HG03520 (cell line): ENCODE measurements around the gene IL1RL1.

Source experiments
- ATAC-seq: cut with Tn5 transposase; IDR thresholded peaks from one replicate; pipeline ENCODE4 v1.9.1; 2021; ENCODE audit warnings: mild to moderate bottlenecking, moderate library complexity; ENCODE audit not compliant: unreplicated experiment

Gene IL1RL1

DNA sequence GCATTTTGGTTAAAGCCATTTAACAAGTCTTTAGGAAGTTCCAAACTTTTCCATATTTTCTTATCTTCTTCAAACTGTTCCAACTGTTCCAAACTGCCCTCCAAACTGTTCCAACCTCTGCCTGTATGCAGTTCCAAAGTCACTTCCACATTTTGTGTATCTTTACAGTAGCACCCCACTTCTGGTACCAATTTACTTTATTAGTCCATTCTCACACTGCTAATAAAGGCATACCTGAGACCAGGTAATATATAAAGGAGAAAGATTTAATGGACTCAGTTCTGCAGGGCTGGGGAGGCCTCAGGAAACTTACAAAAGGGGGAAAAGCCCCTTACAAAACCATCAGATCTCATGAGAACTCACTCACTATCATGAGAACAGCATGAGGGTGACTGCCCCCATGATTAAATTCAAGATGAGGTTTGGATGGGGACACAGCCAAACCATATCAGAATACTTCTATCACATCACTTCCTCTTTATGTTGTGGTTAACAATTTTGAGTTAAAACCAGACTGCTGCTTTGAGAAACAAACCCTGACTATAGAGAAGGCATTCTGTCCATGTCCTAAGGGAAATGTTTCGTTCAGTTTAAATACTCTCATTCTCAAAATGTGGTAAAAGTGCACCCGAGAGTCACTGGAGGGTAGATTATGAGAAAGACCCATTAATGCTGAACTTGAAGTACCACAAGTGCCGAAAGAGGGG, 55.2 kb downstream of the IL1RL1 start:
- ATAC-seq, result peak; percentile 52

DNA sequence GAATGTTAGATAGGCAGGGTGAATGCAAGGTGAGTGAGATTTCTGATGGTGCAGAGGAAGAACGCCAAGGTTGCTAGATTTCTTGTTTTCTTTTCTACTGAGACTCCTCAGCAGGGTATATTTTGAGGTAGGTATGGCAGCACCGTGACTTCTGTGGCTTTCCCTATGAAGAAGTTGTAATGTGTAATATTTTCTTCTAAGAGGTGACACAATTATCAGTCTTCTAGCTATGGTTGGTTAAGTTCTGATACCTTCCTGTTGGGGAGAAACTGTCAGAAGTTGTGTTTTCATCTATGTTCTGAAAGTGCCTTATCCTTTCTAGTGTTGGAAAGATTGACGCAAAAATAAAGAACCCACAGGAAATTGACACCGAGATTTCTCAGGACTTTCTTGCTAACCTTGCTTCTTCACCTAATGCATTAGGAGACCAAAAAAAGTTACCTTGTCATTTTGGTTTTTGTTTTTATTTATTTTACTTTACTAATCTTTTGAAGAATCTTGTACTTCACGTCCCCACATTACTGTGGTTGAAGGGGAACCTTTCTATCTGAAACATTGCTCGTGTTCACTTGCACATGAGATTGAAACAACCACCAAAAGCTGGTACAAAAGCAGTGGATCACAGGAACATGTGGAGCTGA, 56.1 kb downstream of the IL1RL1 start:
- peak; percentile 62 for ATAC-seq

DNA sequence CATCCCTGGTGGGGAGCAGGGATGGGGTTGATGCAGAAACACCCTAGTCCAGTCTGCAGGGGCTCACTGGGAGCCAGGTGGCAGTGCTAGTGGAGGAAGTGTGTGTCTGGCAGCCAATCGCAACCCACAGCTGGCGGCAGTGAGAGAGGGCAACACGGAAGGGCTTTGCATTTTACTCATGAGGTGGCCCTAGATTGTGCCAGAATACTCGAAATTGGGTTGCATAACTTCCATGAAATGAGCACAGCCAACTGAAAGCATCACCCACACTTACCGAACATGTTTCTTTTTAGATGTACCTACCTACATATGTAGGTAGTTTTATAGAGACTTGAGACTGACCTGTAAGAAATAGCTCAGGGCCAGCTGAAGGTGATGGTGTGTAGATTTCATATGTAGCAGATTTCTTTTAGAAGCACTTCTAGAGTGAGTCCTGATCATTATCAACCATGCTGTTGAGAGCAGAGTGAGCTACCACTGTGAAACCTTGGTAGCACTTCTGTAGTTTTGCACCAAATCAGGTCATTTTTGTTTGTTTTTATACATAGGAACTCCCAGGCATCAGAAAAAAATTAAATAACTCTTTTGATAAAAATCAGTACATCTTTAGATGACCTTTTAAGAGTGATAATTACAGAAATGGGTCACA, 57.2 kb downstream of the IL1RL1 start:
- no peak for ATAC-seq

DNA sequence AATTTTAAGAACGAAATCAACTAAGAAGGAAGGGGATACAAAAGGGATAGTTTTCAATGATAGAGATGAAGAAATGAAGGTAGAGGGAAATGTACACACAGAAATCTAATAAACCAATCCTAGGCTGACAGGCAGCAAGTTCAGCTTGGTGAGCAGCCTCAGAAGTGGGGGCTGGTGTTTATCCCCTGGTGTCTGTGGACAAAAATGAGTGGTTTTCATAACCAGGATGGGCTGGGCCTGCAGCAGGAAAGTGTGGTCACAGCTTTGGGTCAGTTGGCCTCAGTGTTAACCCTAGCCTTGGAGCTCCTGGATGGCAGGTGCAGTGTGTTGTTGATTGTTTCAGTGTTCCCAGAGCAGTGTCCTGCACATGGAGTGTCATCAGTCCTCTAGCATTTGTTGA, 58.5 kb downstream of the IL1RL1 start:
- ATAC-seq, result no peak

DNA sequence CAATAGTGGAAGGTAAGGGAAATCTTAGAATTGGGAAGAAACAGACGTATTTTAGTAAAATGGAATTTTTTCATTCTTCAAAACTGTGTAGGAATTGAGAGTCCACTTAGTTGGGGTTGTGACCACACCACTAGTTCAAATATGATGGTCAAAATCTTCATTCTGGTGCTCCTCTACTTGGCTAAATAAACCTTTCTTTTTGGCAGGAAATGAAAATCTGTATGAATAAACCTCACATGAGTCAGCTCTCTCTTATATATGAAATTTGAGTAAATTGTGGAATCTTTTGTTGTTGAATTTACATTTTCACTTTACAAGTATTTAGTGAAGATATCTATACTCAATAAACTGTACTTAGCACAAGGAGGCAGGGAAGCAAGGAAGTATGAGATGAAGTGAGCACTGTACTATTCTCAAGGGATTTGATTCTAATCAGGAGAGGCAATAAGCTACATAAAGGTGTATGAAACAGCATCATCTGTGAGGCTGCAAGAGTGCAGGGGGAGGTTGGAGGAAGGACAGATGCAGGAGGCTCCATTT, 64.8 kb downstream of the IL1RL1 start:
- ATAC-seq, result no peak

DNA sequence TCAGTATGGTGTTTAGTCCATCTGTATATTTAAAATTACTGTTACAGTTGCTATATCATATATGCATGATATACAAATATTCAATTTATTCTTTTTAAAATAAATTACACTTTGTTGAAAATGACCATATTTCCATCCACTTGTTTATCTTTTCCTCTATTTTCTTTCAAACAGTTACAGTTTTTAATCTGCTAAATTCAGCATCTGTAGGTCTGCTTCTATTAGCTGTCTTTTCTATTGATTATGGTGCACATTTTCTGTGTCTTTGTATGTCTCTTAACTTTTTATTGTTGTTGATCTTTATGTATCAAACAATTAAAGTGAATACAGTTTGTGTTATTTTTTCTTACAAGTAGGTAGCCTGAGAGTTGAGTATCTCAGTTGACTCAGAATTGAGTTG, 72.4 kb downstream of the IL1RL1 start:
- ATAC-seq, result no peak

DNA sequence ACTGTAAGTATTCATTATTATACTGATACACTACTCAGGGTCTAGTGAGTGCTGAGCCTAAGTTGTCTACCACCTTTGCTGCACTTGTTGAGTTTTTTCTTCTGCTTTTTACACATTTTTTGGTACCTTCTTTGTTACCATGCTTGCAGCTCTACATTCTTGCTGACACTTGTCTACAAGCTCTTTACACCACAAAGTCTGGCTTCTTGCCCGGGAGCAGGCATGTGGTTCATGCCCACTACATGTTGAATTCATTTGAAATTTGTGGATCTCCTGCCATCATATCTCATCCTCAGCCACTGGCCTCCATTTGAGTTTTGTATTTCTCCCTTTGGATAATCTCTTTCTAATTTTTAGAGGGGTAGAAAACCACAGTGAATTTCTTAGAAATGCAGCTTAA, 74.2 kb downstream of the IL1RL1 start:
- no peak for ATAC-seq

DNA sequence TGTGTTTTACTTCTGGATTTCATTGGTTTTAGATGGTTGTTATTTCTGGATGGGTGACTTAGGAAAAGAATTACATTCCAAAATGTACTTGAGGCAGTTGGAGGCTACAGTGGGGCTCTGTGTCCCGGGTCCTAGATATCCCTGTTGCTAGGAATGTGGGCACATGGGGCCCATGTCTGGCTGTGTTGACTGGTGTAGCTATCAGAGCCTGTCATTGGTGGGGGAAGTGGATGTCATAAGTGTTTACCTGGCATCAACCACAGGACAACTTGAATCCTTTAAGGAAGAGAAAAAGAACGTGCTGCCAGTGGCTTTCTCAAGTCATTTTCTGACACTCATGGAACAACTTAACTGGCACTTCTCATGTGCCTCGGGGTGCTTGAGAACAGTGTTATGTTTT, 74.6 kb downstream of the IL1RL1 start:
- ATAC-seq, result no peak

DNA sequence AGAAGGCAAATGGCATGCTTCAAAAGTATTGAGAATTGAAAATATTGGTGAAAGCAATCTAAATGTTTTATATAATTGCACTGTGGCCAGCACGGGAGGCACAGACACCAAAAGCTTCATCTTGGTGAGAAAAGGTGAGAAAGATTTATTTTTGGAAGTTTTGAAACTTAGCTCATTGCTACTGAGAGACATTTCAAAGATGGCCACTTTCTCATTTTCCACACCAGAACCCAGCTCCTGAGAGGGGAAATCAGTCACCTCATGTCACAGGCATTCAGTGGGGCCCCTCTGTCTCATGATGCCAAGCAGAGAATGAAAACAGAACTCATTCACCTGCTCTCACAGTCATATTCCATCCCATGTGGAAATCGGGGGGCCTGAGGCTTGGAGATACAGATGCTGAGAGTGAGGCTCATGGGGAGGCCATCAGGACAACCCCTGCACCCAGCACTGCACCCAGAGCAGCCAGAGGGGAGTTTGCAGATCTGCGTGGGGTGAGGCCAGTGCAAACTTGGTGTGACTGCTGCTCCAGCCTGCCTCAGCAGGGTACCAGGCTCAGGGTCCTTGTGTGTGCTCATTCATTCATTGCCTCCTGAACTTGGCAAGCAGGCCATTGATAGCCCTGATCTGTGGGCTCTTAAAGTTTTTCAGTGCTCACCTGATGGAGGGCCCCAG, 75.6 kb downstream of the IL1RL1 start:
- ATAC-seq, result no peak

DNA sequence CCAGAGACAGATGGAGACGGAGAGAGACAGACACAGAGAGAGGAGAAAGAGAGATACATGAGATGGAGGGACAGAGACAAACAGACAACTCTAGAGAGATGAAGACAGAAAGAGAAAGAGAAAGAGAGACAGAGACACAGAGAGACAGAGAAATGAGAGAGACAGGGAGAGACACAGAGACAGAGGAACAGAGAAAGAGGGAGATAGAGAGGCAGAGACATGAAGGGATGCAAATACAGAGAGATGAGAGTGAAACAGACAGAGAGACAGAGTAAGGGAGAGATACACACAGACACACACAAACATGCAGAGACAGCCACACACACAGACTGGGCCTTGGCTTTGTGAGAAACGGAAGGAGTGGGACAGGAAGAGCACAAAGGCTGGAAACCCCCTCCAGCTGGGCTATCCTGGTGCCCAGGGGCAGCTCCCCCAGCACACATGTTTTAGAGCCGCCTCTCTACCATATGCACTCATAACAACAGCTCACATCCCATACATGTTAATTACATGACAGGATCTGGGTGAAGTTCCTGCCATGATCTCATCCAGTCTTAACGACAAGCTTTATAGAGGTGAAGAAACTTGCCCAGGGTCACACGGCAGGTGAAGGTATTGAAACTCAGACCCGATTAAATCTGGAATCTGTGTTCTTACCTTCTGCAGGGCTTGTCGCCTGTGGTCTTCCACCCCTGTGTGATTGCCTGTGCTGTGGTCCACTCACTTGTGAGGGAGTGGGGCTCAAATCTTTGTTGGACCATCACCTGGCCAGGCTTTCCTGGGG, 76.6 kb downstream of the IL1RL1 start:
- ATAC-seq, result peak; percentile 59

DNA sequence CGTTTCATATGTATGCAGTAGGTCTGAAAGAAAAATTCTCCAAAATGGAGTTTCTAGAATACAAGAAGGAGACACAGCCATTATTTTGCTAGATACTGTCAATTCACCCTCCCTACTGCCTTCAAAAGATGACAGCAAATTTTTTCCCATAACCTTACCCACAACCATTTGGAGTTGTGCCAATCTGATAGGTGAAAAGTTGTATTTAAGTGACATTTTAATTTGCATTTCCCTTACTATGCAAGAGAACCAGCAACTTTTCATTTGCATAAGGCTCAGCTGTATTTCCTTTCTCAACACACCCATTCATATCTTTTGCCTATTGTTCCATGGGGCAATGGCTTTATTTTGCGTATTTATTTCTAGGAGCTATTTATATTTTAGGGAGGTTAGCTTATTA, 80.2 kb downstream of the IL1RL1 start:
- no peak for ATAC-seq

DNA sequence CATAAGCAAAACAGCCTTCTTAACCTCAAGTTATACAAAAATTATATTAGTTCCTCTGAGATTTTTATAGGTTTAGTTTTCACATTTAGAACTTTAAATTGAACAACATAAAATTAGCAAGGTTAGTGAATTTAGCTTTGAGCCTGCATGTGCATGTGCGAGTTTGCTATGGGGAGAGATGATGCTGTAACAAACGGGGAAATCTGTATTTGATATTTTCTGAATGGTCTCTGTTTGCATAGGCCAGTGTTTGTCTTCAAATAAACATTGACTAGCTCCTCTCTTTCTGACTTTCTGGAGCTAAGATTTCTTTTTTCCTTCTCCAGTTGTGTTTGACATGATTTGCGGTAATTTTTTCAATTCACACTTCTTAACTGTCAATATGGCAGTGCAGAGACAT, 80.7 kb downstream of the IL1RL1 start:
- no peak for ATAC-seq

DNA sequence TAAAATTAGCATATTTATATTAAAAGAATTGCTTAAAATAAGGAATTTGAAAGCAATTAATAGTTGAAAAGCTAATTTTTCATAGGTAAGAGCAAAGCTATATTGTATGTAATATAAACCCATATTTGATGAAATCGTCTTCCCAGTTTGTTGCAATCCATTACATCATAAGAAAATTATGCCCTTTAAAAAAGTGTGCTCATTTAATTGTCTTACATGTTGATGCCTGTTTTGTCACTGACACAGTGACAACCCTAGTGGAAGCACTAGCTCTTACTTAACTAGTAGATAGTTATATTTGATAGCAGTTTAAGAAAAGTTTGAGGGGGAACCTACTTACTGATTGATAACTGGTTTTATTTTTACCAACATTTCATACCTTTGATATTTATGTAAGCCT, 81.6 kb downstream of the IL1RL1 start:
- ATAC-seq, result no peak

DNA sequence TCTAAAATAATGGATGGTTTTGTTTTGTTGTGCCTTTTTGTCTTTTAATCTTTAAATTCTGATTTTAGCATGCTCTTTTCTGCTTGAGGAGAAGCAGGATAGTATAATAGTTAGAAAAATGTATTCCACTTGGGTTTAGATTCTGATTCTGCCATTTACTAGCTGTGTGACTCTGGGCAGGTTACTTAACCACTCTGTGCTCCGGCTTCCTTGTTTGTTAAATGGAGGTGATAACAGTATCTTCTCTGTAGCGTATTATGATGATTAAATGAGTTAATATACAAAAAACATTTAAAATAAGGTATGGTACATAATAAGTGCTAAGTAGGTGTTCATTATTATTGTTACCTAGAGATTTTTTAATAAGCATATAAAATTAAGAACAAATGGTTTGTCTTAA, 84.6 kb downstream of the IL1RL1 start:
- no peak for ATAC-seq

DNA sequence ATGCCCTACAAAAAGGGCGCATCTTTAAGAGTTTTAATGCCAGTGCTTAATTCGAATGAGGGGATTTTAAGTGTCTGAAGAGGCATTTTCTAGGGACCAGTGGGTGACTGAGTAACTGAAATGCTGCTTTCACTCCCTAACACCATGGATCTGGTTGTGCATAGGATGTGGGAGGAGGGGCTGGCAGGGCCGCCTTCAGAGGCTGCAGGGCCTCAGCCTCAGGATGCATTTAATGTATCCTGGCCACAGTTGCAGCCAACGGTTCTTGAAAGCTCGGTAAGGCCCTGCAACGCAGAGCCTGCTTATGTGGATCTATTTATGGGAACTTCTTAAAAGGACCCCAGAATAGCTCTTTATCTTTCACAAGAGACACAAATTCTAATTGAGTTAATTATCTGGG, 85.8 kb downstream of the IL1RL1 start:
- ATAC-seq, result no peak

DNA sequence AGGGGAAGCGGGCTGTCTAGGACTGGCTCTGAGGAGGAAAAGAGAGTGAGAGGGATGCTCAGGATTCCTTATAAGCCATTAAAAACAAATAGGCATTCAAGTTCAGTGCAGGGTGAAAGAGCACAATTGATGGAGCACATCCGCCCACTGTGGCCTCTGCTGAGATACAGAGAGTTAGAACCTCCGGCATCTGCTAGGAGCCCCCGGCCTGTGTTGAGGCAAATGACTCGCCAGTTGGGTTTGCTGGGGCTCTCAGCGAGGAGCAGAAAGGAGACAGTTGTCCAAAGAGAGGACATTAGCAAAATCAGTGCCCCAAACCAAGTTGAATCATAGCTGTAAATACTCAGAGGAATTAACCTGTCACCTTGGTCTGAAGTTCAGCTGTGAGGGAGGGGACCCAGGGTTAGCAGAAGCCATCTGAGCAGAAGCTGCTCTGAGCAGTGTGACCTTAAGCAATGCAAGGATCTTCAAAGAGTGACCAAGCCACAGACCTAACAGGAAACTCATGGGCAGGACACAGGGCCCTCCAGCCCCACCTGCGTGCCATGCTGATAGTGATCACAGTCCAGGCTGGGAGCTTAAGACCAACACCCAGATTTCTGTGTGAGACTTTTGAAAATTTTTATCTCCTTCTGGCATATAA, 88.3 kb downstream of the IL1RL1 start:
- no peak for ATAC-seq

DNA sequence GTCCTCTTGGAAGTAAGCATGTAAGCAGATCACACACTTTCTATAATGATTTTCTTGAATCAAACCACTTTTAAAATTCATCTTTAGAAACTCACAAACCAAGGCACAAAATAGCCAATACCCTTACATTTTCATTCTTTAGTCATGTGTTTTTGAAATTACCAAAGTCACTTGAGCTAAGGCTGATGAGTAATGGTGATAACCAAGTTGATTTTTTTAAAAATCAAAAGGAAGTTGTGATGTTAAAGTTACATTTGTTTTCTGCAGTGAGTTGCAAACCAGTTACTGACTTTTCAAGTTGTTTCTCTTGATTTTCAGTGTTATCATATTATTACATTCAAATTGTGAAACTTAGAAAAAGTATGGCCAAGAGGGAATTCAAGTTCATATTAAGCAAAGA, 90.1 kb downstream of the IL1RL1 start:
- ATAC-seq, result no peak
